Smooth muscle cell (in vitro differentiated cells): ENCODE results near the gene THAP4. TPM values are rescaled to one million over a fixed set of nuclear protein-coding genes. Genes with fewer than 3 reads are reported as not detected.
"Not testable (repeated sequence)": the region's sequence is repeated elsewhere in the genome, so short reads cannot be mapped to it uniquely, and the experiment has no call there.

ENCODE experiments used
- DNase-seq: peaks from one replicate; lab custom pipeline; 2025; ENCODE audit not compliant: unreplicated experiment; lab: John Stamatoyannopoulos, UW
- H2AFZ ChIP-seq: fragments of 200-600 bp; sonication (generic); 2 replicates; pipeline ENCODE4 v1.6.0; 2016; ENCODE audit warnings: antibody characterized with exemption, low read depth, mild to moderate bottlenecking
- H3F3A ChIP-seq: fragments of 200-600 bp; sonication (generic); 2 replicates; pipeline ENCODE4 v1.6.0; 2017; ENCODE audit warnings: antibody characterized with exemption, low read depth
- H3K27ac ChIP-seq: fragments of 200-600 bp; sonication (generic); 2 replicates; pipeline ENCODE4 v1.5.1; 2016; ENCODE audit warnings: low read depth, mild to moderate bottlenecking
- H3K27me3 ChIP-seq: fragments of 200-600 bp; sonication (generic); 2 replicates; pipeline ENCODE4 v1.6.1; 2016; ENCODE audit warnings: low read depth, mild to moderate bottlenecking
- H3K36me3 ChIP-seq: fragments of 200-600 bp; sonication (generic); 2 replicates; pipeline ENCODE4 v1.5.1; 2016; ENCODE audit warnings: low read depth
- H3K4me1 ChIP-seq: fragments of 200-600 bp; sonication (generic); 2 replicates; pipeline ENCODE4 v1.5.1; 2016; ENCODE audit warnings: low read depth
- H3K4me2 ChIP-seq: fragments of 200-600 bp; sonication (generic); 2 replicates; pipeline ENCODE4 v1.6.0; 2016; ENCODE audit warnings: mild to moderate bottlenecking
- H3K4me3 ChIP-seq: fragments of 200-600 bp; sonication (generic); 2 replicates; pipeline ENCODE4 v1.5.1; 2016; ENCODE audit warnings: mild to moderate bottlenecking
- H3K79me2 ChIP-seq: fragments of 200-600 bp; sonication (generic); 2 replicates; pipeline ENCODE4 v1.6.0; 2016; ENCODE audit warnings: low read depth, mild to moderate bottlenecking
- H3K9ac ChIP-seq: fragments of 200-600 bp; sonication (generic); 2 replicates; pipeline ENCODE4 v1.6.0; 2016; ENCODE audit warnings: low read depth
- H3K9me3 ChIP-seq: fragments of 200-600 bp; sonication (generic); replicated peaks from 2 replicates; pipeline ENCODE4 v1.5.1; 2016; ENCODE audit warnings: low read depth
- H4K20me1 ChIP-seq: fragments of 200-600 bp; sonication (generic); 2 replicates; pipeline ENCODE4 v1.6.0; 2016; ENCODE audit warnings: low read depth
- CTCF ChIP-seq: fragments of 200-600 bp; sonication (generic); IDR thresholded peaks from 2 replicates; pipeline ENCODE4 v1.5.1; 2017; ENCODE audit warnings: borderline replicate concordance, mild to moderate bottlenecking, antibody characterized with exemption; ENCODE audit not compliant: insufficient read depth, poor library complexity, severe bottlenecking
- WGBS: methylation state at CpG from one replicate; pipeline ENCODE4 v1.1.7; 2016; ENCODE audit warnings: low lambda C conversion rate; 5-methylcytosine and 5-hydroxymethylcytosine counted together
- polyA plus RNA-seq: library from polyadenylated mRNA; unstranded; fragments of >200 nt; fragmentation: Nextera tagmentation; extraction: Ambion mirVana; gene quantifications from 2 replicates; pipeline ENCODE4 v1.2.1, GENCODE V29; 2016
- total RNA-seq: library from RNA; depleted of rRNA; stranded (reverse); fragments of >200 nt; gene quantifications from 2 replicates; pipeline ENCODE4 v1.2.3, GENCODE V29; 2014

Gene THAP4
- total and polyA plus RNA-seq, 2 experiments from 2014 or later = 23.1 to 38.8 TPM

GRCh38 chr2:241593271-241593670, 43.7 kb downstream of the THAP4 start:
- H3K4me1 ChIP-seq = no peaks in the 10 kb centered on the region
- H3F3A ChIP-seq = no peaks in the 10 kb centered on the region
- WGBS = 94% methylated on average over 16 of the region's 16 CpGs
- no peak overlapping the region for H3K27ac ChIP-seq
- peaks cover 9% of the 10 kb centered on the region for H3K36me3 ChIP-seq
- H3K4me3 ChIP-seq = no peak overlapping the region
- H3K9ac ChIP-seq = no peak overlapping the region
- no peak overlapping the region for H2AFZ ChIP-seq
- no peak for TF ChIP-seq CTCF
- peaks cover 2% of the 10 kb centered on the region for H3K79me2 ChIP-seq
- peaks cover 2% of the 10 kb centered on the region for H4K20me1 ChIP-seq
- H3K4me2 ChIP-seq = no peak overlapping the region
- no peak for DNase-seq
- H3K9me3 ChIP-seq = no peaks in the 10 kb centered on the region
- H3K27me3 ChIP-seq = no peaks in the 10 kb centered on the region

GRCh38 chr2:241592126-241592845, 44.7 kb downstream of the THAP4 start:
- Histone ChIP-seq H3F3A (no peaks in the 10 kb centered on the region), H3K9ac (no peak overlapping the region), H3K79me2 (peaks cover 5% of the 10 kb centered on the region), H3K4me2 (no peak overlapping the region), H3K4me3 (no peak overlapping the region), H4K20me1 (no peaks in the 10 kb centered on the region), H2AFZ (no peak overlapping the region), H3K4me1 (no peaks in the 10 kb centered on the region), H3K27me3 (no peaks in the 10 kb centered on the region), H3K27ac (no peak overlapping the region), H3K36me3 (peaks cover 17% of the 10 kb centered on the region), H3K9me3 (peaks cover 1% of the 10 kb centered on the region)
- whole genome bisulfite sequencing = 82% methylated on average over 18 of the region's 18 CpGs
- no peak for DNase-seq
- TF ChIP-seq CTCF = no peak

GRCh38 chr2:241590496-241591455, 46.2 kb downstream of the THAP4 start:
- not testable (repeated sequence) for H3K27ac ChIP-seq, H3K27me3 ChIP-seq, H2AFZ ChIP-seq, H3K4me3 ChIP-seq, H3F3A ChIP-seq, H3K9ac ChIP-seq, H3K79me2 ChIP-seq, H3K4me2 ChIP-seq, H4K20me1 ChIP-seq, H3K9me3 ChIP-seq, H3K4me1 ChIP-seq, DNase-seq
- peaks cover 24% of the 10 kb centered on the region for H3K36me3 ChIP-seq
- WGBS = 89% methylated on average over 33 of the region's 33 CpGs

- not testable (repeated sequence) for H3K9ac ChIP-seq, H3K27me3 ChIP-seq, H2AFZ ChIP-seq, DNase-seq, H4K20me1 ChIP-seq, H3K4me1 ChIP-seq, H3K79me2 ChIP-seq, H3F3A ChIP-seq, H3K4me2 ChIP-seq, H3K4me3 ChIP-seq, H3K27ac ChIP-seq
- 78% methylated on average over 17 of the region's 17 CpGs for WGBS
- peaks cover 15% of the 10 kb centered on the region for H3K9me3 ChIP-seq
- H3K36me3 ChIP-seq = peaks cover 24% of the 10 kb centered on the region
Measured at GRCh38 chr2:241589863-241590262, 47.1 kb downstream of the THAP4 start.
